GM13976 (cell line): ENCODE data around the gene VIPR2.

ENCODE experiments used
- DNase-seq: peaks from one replicate; pipeline ENCODE4 v3.0.0; 2012; ENCODE audit warnings: low spot score
- in situ Hi-C: fragments of 300-500 bp; cut with MboI; formaldehyde crosslinking; loops from one replicate; pipeline ENCODE4 v1.12.0; 2022; ENCODE audit warnings: low sequenced_read_pairs, mixed read lengths, inconsistent platforms; ENCODE audit not compliant: unreplicated experiment
- TF ChIP-seq, protein P1 (sequence below): IDR thresholded peaks from 2 replicates; pipeline ENCODE4 v1.5.1; 2012; ENCODE audit warnings: borderline replicate concordance, mild to moderate bottlenecking; ENCODE audit not compliant: insufficient read depth; ENCODE audit errors: extremely low read depth, missing control alignments, control extremely low read depth

Gene VIPR2

DNA sequence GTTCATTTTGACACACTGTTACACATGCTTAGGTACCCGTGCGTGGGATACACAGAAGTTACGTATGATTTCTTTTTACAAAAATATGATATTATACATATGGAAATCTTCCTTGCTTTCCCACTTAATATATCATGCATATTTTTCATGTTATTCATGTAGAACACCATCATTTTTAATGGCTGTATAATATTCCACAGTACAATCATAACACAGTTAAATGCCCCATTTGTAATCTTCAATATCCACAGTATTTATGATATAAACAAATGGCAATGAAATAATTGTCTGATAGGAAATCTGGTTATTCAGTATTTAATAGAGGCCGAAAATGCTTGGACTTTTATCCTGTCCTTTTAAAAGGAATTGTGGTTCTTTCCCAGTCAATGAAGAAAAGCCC lies 23.2 kb downstream of the VIPR2 start:
- in situ Hi-C loops, result no loop called here
- DNase-seq, result no peak
- TF ChIP-seq, protein P1, sequence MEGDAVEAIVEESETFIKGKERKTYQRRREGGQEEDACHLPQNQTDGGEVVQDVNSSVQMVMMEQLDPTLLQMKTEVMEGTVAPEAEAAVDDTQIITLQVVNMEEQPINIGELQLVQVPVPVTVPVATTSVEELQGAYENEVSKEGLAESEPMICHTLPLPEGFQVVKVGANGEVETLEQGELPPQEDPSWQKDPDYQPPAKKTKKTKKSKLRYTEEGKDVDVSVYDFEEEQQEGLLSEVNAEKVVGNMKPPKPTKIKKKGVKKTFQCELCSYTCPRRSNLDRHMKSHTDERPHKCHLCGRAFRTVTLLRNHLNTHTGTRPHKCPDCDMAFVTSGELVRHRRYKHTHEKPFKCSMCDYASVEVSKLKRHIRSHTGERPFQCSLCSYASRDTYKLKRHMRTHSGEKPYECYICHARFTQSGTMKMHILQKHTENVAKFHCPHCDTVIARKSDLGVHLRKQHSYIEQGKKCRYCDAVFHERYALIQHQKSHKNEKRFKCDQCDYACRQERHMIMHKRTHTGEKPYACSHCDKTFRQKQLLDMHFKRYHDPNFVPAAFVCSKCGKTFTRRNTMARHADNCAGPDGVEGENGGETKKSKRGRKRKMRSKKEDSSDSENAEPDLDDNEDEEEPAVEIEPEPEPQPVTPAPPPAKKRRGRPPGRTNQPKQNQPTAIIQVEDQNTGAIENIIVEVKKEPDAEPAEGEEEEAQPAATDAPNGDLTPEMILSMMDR, result no peak

DNA sequence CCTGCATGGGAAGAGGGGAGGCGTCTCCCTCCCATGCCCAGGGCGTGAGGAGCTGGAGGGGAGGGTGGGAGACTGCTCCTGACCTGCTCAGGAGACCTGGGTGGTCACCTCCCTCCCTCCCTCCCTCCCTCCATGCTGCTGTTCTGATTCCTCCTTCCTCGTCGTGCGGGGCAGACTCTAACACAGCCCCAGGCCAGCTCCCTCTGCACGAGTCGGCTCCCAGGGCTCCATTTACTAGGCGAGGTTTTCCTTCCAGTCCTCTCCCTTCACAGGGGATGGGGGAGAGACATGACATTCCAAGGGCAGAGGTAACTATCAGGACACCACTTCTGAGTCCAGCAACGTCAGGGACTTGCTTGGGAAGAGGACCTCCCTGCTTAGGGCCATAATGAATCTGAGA lies 23.6 kb downstream of the VIPR2 start:
- TF ChIP-seq, protein P1, result no peak
- in situ Hi-C loops, result no loop called here
- DNase-seq, result no peak

DNA sequence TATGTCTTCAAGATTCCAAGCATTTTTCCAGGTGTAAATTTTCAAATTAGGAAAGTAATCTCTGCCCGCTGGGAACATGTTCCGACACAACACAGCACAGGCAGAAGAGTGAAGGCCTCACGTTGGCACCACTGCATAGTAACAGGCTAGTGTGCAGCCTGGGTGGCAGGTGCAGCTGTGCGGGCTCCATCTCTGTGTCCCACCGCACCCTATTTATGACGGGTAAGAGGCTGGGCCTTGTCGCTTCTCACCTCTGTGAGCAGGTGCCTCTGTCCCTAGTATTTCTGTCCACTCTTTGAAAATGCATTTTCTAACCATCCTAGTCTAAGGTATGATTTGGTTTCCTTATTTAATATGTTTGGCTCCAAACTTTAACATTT lies 24.1 kb downstream of the VIPR2 start:
- TF ChIP-seq, protein P1, result no peak
- in situ Hi-C loops, result no loop called here
- no peak for DNase-seq

DNA sequence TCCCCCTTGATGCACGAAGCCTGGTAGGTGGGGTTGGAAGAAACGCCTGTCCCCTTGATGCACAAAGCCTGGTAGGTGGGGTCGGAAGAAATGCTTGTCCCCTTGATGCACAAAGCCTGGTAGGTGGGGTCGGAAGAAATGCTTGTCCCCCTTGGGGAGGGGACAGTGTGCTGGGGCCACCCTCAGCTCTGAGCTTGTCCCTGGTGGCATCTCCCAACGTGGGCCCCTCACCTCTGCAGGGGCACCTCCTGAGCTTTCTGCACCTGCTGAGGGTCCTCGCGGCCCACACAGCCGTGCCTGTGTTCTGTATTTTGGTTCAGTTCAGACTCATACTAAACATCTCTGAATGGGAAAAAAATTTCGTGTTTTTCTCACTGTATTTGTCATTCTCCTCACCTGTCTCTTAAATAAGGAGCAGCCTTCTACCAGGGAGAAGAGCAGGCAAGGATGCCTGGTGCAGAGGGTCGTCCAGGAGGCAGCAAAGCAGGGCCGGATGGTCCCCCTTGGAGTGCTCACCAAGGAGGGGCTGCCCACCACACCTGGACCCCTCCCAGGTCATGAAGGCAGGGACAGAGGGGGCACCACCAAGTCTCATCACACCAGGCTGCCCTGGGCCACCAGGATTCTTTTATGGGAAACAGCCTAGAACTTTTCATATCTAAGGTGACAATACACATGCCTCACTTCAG lies 24.7 kb downstream of the VIPR2 start:
- TF ChIP-seq, protein P1, result no peak
- in situ Hi-C loops, result no loop called here
- no peak for DNase-seq

DNA sequence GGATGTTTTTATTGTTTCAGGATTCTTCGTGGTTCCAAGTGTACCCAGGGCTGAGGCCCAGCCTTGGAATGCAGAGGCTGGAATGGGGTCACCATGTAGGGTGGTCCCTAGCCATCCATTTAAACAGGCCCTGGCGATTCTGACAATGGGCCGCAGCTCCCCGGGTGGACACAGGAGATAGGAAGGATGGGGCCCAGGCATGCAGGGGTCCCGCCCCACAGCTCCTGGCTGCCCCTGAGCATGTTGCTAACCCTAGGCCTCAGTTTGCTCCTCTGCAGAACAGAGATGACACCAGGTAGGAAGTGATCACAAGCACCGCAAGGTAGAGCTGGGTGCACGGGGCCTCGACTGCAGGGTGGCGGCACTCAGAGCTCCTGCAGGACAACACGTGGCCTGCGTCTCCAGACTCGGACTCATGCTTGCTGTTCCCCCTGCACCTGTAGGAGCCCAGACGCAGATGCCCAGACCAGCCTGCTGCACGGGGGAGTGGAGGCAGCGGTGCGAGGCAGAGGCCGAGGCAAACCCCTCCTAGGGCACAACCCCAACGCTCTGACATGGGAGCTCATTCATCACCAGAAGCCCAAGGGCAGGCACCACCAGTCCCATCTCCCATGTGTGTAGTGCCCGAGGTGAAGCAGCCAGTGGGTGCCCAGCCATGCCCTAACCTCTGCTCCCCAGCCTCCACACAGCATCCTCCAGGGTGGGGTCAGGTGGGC lies 25.5 kb downstream of the VIPR2 start:
- in situ Hi-C loops, result no loop called here
- no peak for DNase-seq
- TF ChIP-seq, protein P1, result no peak

DNA sequence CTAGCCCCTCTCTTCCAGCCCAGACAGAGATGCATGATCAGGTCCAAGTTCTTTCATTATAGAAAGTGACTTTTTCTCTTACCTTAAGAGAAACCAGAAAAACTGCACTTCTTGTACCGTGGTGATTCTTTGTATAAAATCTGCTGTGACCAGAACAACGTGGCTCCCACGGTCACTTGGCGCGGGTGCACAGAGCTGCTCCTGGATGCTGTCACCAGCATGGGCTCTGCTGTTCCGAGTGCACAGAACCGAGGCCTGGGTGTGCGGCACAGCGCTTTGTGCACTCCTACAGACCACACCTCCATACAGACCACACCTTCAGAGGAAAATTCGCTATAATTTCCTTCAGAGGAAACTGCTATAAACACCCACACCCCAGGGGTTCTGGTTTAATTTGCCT lies 26.0 kb downstream of the VIPR2 start:
- in situ Hi-C loops, result no loop called here
- no peak for DNase-seq
- TF ChIP-seq, protein P1, result no peak
